ENCODE results near the gene EIF1.
A peak's percentile ranks its signal among the peaks of the same experiment; 100 is the strongest.

Gene EIF1

DNA sequence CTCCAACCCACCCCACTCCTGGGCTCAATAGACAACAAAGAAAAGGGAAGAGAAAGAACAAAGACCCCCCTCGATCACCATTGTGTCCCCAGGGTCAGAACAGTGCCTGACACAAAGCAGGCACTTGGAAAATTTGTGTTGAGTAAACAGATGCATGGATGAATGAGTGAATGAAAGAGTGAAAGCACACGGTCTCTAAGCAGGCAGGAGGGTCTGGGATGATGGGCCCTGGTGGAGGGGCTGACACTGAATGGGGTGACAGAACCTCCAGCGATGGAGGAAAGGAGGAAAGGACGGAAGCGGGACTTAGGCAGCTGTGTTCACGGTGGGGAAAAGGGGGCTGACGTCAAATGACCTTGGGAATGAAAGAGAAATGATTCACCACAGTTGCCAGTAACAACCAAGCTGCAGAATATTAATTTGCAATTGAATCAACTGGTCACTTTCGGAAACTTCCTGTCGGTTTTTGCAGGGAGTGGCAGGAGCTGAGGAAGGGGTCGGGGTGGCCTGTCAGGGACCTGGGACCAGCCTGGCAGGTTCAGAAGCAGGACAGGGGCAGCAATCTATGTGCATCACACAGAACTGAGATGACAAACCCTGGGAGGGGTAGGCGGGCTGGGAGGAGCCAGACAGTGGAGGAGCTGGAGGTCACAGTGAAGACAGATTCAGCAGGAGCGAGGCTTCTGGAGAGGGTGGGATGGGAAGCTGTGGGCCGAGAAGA, 16.7 kb downstream of the EIF1 start:
- peak; percentile 25 for DNase-seq

DNA sequence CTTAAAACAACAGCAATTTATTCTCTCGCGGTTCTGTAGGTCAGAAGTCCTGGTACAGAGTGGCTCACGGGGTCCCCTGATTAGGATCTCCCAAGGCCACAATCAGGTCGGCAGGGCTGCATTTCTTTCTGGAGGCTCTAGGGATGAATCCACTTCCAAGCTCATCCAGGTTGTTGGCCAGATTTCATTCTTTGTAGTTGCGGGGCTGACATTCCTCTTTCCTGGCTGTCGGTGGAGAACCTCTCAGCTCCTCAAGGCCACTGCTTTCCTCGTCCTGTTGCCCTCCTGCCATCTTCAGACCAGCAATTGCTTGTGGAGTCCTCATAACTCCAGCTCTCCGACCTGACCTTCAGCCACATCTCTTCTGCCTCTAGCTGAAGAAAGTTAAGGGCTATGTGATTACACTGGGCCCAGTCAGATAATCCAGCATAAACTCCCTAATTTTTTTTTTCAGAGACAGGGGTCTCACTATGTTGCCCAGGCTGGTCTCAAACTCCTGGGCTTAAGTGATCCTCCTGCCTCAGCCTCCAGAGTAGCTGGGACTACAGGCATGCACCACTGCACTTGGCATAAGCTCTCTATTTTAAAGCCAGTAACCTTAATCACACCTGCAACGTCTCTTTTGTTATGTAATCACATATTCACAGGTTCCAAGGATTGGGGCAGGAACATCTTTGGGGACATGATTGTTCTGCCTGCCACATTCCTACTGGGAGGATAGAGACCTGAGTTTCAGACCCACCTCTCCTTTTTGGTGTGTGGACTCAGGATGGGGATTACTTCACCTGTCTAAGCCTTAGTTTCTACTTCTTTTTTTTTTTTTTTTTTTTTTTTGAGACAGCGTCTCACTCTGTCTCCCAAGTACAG, 19.4 kb downstream of the EIF1 start:
- no peak for DNase-seq

DNA sequence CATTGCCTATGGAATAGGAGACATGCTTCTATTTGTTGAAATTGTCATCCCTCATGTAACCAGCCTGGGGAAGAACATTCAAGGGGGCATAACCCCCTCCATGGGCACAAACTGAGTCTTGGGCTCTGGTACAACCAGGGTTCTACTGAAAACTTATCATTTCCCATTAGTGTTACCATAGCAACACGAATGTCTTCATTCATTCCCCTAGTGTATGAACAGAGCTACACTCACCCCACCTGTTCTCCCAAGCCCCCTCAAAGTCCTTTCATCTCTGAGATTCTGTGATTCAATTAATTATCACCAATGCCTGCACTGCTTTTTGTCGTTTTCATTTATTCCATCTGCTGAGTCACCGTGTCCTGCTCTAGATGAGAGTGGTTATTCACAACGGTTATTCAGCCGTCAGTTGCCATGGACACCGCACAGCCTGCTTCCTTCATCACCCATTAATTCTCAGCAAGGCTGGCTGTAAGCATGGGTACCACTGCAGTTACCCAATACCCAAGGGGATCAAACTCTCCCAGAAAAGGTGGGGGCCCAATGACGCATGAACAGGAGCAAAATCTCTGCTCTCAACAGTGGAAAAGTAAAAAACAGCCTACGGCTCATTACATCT, 21.9 kb downstream of the EIF1 start:
- peak; percentile 50 for DNase-seq

DNA sequence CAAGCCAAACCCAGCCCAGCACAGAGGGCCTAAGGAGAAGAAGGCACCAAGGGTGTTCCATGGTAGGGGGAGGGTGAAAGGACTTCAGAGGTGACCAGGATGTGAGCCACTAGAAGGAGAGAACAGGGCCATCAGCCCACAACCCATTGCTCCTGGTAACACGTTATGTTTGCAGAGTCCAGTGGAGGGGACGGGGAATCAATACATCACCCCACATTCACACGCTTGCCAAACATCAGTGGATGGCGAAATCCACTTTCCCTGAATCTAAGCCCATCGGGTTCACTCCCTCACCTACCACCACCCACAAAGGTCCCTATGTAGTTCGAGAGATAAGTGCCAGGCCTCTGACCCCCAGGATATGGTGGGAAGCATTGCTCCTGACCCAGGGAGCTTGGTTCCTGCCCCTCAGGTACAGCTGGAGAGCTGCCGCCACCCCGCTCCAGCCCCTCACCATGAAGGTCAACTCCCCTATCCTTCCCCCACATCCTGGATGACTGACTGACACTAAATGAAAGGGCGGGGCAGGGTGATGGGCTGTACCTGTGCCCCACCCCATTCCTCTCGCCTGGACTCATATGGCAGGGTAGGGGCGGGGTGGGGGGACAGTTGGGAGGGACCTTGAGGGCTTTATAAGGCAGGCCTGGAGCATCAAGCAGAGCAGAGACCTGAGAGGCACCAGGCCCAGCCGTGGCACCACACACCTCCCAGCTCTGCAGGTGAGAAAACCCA, 23.1 kb downstream of the EIF1 start, which contains the start of gene GAST:
Gene GAST (plus strand): TSS at position 663 of the 732 bp plus-strand sequence. CDS start 3,106 bp downstream, outside the sequence.
- no peak for DNase-seq

DNA sequence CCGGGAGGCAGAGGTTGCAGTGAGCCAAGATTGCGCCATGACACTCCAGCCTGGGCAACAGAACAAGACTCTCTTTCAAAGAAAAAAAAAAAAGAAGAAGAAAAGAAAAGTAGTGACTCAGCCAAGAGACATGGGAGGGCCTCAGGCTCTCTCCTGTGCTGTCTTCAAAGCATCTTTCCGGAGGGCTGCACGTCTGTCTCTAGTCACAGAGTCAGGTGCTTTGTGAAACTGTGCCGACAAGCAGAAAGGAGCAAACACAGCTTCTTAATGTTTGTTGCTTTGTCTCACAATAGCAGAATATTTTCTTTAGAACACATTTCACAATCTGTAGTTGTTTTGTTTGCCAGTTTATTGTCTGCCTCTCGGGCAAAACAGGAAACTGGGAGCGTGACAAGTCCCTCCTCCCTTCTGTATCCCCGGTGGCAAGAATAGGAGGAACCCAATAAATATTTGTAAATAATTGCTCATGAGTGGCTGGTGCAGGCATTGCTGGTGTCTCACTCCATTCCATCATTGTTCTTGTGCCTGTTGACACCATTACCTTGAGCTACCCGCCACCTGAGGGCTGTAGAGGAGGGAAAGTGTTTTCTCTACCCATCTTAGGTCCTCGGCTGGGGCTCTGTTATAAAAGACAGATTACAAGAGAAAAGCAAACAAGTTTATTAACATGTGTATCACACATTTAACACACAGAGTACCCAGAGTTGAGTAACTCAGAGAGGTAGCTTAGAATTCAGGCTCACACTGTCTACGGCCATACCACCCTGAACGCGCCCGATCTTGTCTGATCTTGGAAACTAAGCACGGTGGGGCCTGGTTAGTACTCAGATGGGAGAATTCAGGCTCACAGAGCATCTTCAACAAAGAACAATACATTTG, 29.0 kb downstream of the EIF1 start:
- DNase-seq: no peak

DNA sequence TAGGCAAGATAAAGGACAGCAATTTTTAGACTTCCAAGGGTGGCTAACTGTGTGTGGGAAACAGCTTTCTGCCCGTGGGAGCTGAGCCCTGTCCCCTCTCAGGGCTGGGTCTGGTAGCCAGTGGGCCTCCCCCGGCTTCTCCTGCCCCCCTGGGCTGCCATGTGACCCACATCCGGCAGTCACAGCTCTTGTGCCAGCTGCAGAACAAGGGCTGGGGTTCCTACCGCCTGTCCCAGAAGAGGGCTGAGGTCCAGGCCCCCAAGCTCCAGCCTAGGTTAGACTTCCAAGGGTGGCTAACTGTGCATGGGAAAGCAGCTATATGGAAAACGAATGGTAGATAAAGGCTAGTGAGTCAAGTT, 29.6 kb downstream of the EIF1 start:
- no peak for DNase-seq

DNA sequence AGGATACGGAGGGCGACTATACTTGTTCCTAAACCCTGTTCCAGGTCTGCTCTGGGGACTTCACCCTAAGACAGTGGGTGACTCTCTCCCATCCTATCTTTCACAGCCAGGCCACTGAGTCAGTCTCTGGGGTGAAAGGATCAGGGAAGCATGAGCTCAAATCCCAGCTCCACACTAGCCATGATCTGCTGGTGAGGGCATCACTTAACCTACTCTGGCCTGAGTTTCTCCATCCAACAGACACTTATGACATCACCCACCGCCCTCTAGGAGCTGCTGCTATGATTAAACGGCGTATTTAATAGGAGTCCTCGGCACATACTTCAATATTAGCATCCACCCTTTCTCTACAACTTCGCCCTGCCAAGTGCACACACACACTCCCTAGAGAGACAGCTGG, 33.5 kb downstream of the EIF1 start:
- no peak for DNase-seq

DNA sequence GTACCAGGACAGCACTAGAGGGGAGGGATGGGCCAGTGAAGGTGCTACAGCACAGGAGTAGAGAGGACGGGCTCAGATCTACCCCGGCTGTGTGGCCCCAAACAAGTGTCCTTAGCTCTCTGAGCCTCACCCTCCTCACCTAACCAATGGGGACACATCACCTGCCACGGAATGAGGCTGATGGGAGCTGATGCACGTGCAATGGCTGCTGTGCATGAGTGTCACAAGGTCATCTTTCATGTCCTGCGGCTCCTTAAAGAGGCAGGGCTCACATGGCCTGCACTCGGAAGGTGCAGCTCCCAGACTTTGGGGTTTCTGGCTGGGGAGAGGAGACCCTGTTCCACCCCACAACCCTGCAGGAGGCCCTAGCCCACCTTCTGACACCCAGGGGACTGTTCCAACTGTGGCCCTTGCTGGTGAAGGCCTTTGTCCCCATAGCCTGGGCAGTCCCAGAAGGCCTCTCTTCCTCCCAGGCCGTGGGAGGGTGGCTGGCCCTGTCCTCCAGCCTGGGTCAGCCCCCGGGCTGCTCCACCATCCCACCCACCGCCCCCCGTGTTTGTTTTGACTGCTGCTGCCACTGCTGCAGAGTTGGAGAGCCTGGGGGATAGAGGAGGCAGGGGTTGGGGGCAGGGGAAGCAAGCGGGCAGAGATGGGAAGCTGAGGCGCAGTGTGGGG, 35.3 kb downstream of the EIF1 start:
- no peak for DNase-seq

DNA sequence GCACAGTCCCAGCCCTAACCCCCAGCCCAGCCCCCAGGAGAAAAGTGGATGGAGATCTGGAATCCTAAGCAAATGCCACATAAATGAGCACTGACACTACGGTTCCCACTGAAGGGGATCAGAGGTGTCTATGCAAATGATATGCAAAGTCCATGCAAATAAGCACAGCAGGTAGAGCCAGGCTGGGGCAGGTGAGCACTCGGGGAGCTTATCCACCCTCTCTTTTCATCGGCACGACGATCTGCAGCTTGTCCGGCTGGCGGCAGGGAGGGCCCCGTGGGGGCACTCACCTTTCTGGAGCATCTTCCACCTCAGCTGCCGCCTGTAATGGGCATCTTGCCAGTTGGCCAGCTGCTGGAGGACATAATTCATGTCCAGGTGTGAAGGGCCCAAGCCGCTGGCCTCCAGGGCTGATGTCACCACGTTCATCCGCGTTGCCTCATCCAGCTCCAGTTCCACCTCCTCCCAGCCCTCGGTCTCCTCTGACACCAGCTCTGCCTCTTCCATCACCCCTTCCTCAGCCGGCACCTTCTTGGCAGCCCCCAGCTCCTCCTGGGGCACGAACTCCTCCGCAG, 35.9 kb downstream of the EIF1 start:
- no peak for DNase-seq

DNA sequence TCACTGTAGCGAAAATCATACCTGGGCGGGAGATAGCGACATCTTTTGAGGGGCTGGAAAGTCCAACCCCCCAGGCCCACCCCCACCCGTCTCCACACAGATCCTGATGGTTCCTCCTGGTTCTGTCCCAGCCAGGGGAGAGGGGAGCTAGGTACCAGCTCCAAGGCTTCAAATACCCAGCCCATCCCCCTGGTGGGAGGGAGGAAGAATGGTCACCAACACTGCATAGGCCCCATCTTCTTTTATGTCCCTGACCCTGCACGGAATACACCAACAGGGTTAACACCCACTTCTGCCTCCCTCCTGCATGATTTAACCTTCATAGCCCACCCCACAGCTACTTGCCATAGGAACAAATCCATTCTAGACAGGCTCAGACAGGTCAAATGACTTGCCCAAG, 36.4 kb downstream of the EIF1 start:
- no peak for DNase-seq

DNA sequence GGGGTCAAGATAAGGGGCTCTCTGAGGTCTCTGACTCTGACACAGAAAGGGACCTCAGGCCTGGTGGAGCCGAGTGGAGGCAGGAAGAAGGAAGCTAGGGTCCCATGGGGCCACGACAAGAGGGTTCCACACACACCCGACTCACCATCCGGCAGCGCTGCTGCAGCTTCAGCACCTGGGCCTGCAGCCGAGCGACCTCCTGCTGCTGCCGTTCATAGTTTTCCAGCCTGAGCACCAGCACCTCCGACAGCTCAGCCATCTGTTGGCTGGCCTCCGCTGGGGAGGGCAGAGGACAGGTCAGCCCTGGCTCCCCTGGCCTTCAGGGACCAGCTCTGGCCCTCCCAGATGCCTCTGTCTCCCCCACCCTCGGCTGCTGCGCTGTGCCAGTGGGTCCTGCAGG, 39.4 kb downstream of the EIF1 start:
- DNase-seq: no peak

DNA sequence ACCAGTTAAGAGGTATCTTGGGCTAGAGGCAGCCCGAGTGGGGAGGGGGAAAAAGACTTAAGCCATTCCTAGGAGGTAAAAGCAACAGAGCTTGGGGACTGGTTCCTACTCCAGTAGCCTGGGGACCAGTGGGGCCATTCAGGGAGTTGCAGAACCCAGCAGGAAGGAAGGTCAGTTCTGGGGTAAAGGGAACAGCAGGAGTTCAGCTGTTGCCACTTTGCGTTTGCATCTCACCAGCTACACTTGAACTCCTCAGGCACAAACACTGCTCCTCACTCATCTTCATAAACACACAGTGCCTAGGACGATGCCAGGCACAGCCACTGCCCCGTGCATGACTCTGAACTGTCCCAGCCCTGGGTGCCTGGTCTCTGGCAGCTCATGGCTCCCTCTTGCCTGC, 41.8 kb downstream of the EIF1 start:
- no peak for DNase-seq

DNA sequence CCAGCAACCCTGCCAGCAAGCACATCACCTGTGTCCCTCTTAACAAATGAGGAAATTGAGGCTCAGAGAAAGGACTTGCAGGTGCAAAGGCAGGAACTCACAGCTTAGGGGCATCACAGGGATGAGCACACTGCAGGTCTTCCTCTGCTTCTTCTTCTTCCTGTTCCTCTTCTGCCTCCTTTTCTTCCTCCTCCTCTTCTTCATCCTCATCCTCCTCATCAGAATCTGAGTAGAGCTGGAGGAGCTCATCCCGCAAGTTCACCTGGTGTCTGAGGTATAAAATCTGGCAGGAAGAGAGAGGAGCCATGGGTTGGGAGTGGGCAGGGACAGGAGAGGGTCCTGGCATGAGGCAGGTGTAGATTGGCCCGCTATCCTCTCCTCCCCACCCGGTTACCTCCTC, 43.2 kb downstream of the EIF1 start:
- DNase-seq: no peak

DNA sequence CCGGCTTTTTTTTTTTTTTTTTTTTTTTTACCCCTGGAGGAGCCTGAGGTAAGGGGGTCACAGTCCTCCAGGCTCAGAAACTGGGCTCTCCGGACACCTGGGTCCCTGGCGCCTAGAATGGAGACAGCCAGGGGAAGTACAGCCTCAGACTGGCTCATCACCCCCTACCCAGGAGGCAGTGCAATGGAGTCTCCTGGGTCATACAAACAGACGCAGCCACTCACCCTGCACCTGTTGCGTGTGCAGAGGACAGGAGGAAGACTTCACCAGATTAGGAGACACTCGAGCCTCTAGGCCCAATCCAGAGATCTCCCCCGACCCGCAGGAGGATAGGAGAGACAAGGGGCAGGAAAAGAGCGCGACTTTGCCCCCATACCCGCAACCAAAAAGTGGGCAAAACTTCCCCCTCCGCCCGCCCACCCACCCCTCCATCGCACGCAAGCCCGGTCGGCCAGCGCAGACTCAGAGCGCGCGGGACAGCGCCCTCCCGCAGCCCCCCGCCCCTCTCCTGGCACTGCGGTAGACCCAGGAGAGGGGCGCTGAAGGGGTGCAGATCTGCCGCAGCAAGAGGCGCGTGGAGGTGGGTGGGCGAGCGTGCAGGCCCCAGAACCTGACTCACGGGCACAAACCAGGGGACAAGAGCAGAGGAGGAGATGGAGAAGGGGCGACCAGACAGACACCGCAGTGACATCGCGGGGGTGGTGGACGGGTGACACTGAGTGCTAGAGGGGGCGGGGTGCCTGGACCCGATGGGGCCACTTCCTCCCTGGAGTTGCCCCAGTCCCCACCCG, 44.9 kb downstream of the EIF1 start:
- DNase-seq: no peak

DNA sequence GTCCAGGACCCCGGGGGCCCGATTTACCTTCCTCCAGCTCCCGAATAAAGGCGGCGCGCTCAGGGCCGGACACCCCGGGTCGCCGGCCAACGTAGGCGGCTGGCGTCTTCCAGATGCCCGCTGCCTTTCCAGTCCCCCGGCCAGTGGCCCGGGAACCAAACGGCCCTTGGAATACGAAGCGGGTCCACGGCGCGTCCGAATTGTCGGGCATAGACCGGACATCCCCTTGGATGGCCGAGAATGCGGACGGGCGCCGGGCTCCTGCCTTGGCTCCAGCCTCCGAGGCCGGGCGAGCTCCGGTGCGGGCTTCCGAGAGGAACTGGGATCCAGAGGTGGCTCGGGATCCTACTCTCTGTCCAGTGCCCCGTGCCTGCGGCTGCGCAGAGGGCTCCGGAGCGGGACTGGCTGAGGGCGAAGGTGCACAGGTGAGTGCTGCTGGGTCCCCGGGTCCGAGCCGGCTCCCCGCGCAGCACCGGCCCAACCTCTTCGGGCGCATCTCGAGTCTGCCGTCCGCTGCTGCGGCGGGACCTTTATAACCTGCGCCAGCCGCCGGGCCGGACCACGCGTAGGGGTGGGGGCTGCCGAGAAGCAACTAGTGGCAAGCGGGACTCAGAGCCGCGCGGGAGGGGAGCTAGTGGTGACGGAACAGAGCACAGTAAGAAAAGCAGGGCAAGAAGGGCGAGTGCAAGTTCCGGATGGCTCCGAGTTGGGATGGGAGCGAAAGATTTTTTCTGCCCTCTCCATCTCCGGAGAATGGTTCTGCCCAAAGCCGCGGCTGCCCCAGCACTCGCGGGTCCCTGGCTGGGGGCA, 45.7 kb downstream of the EIF1 start, which contains the start of gene HAP1:
Gene HAP1 (minus strand): TSS at position 505 of the 810 bp plus-strand sequence. CDS start 9 bp downstream, at position 496.
- peak; percentile 65 for DNase-seq

DNA sequence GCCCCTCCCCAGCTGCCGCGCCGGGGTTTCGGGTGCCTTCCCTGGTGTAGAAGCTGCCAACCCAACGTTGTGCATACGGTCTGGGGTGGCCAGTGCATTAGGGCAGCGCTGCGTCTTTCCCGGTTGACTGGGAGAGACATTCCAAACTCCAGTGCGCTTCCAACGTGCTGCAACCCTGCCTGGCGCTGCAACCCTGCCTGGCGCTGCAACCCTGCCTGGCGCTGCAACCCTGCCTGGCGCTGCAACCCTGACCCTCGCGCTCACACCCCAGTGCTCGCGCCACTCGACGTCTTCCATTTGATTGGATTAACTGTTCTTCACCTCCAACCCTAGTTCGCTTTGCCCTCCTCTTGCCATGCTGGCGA, 46.2 kb downstream of the EIF1 start:
- DNase-seq: no peak

DNA sequence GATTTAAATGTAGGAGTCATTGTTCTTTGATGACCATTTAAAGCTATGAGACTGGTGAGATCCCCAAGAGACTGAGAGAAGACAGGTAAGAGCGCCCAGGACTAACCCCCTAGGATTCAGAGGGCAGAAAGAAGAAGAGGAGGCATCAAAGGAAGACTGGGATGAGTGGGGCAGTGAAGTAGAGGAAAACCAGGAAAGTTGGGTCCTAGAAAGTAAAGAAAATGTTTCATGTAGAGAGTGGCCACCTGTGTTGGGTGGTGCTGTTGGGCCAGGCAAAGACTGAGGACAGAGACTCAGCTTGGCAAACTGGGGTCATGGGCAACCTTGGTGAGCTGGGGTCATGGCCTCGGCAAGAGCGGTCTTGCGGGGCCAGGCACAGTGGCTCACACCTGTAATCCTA, 47.1 kb downstream of the EIF1 start:
- DNase-seq: no peak

DNA sequence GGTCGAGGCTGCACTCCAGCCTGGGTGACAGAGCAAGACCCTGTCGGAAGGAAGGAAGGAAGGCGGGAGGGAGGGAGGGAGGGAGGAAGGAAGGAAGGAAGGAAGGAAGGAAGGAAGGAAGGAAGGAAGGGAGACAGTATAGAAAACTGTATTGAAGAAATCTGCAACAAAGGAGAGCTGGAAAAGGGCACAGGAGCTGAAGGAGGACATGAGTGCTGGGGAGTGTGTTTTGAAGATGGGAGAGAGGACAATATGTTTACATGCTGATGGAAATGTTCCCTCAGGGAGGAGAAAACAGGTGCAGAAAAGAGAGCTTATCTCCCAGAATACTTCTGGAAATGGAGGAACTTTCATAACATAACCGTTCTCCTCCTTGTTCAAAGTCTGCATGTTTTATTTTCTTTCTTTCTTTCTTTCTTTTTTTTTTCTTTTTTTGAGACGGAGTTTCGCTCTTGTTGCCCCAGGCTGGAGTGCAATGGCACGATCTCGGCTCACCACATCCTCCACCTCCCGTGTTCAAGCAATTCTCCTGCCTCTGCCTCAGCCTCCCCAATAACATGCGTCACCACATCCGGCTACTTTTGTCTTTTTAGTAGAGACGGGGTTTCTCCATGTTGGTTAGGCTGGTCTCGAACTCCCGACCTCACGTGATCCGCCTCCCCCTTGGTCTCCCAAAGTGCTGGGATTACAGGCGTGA, 48.4 kb downstream of the EIF1 start:
- DNase-seq: no peak

DNA sequence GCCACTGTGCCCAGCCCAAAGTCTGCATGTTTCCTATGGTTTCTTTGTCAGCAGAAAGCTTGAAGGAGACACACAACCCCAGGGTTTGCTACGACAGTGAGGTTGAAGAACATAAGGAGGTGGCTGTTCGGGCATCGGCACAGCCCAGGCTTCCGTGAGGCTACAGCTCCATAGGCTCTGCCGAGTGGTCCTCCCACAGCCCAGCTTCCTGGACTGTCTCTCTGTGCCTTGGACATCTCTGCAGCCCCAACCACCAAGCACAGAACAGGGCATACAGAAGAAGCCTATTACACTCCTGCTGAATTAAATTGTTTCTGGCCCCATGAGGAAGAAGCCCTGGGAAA, 49.0 kb downstream of the EIF1 start:
- no peak for DNase-seq

Data from NCI-H2227 treated with DMSO at 0.1 percent for 48 hours (cell line).